HG03520 (cell line): ENCODE data around the gene SRSF7.
A peak's percentile ranks its signal among the peaks of the same experiment; 100 is the strongest.
"Not testable (repeated sequence)": the region's sequence is repeated elsewhere in the genome, so short reads cannot be mapped to it uniquely, and the experiment has no call there.

Experiments used
- ATAC-seq: cut with Tn5 transposase; IDR thresholded peaks from one replicate; pipeline ENCODE4 v1.9.1; 2021; ENCODE audit warnings: mild to moderate bottlenecking, moderate library complexity; ENCODE audit not compliant: unreplicated experiment

SRSF7 gene

GRCh38 chr2:38734299-38735058 is 16.7 kb downstream of the SRSF7 start:
- ATAC-seq: no peak

DNA sequence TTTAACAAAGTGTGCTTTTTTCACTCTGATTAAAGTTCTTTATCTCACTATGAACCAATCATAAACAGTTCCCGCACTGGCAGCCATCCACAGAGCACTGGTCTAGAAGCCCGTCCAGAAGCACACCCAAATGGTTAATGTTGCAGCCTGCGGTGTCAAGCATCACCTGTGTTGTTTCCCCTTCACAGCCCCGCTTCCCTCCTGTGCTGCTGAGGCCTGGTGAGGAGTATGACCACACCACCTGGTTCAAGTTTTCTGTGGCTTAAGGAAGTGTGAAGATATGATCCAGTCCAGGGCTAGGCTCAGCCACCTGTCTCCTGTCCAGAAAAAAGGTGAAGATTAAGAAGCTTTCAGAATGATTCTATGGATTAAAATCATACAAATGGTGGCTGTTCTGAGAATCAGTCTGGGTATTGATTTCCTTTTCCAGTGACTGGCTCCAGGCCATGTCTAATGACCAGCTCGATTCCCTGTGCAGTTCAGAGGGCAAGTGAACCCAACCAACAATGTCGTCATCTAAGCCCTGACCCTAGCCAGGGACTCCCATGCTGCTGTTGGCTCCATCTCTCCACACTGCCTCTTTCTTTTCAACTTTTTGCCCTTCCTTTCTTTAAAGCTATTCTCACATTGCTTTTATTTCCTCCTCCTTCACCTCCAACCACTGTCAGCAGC is 17.7 kb downstream of the SRSF7 start:
- no peak for ATAC-seq

DNA sequence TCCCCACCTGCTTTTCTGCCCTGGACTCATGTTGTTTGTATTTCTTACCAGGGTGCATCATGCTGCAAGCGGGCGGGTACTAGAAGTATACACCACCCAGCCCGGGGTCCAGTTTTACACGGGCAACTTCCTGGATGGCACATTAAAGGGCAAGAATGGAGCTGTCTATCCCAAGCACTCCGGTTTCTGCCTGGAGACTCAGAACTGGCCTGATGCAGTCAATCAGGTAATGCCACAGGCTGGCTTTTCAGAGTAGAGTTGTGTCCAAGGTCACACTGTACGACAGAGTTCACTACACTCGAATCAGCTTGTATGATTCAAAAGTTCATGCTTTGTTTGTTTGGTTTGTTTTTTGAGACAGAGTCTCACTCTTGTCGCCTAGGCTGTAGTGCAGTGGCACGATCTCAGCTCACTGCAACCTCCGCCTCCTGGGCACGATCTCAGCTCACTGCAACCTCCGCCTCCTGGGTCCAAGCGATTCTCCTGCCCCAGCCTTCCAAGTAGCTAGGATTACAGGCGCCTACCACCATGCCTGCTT is 19.4 kb downstream of the SRSF7 start:
- ATAC-seq: no peak

- no peak for ATAC-seq
Observed at GRCh38 chr2:38731090-38731489, 20.1 kb downstream of the SRSF7 start.

DNA sequence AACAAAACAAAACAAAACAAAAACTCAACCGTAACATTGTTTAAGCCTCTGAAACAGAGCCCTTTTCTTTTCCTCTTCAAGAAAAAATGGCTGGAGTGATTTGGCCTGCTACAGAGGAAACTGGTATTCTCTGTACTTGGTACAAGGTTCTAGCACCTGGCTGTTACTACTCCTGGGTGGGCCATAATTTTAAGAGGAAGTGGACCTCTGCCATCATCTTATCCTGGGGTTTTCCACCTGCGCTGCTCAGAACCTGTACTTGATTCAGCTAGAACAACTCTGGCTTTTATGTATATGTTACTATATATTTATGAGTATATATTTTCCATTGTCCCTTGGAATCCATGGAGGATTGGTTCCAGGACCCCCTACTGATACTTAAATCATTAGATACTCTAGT is 22.5 kb downstream of the SRSF7 start:
- ATAC-seq: no peak

DNA sequence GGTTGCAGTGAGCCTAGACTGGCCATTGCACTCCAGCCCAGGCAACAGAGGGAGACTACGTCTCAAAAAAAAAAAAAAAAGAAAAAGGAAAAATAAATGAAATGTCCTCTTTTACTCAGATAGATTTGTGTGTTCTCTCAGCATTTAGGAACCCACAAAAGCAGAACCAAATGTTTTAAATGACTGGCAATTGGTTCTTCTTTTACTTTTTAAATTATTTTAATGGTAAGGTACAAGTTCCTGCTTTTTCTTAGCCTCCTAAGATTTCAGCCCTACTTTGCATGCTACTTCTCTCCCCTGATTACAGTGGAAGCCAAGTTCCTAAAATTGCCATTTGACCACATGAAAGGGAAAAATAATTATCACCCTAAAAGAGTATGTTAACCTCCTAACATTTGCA is 23.5 kb downstream of the SRSF7 start:
- ATAC-seq: no peak

GRCh38 chr2:38723173-38723572 is 28.0 kb downstream of the SRSF7 start:
- ATAC-seq: no peak

GRCh38 chr2:38722271-38723061 is 28.7 kb downstream of the SRSF7 start:
- ATAC-seq: no peak

- no peak for ATAC-seq
Observed at GRCh38 chr2:38720613-38721241, 30.4 kb downstream of the SRSF7 start.

DNA sequence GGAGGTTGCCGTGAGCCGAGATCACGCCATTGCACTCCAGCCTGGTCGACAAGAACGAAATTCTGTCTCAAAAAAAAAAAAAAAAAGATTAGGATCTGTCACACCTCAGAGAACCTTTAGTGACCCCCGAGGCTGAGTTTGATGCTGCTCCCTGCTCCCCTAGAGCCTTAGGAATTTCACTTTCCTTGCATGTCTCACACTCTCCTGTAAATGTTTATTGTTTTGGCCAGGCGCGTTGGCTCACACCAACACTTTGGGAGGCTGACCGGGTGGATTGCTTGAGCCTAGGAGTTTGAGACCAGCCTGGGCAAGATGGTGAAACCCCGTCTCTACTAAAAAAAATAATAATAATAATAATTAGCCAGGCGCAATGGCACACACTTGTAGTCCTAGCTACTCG is 31.5 kb downstream of the SRSF7 start:
- ATAC-seq: no peak

GRCh38 chr2:38718601-38719000 is 32.6 kb downstream of the SRSF7 start:
- no peak for ATAC-seq

- ATAC-seq: no peak
Observed at GRCh38 chr2:38716185-38716584, 35.0 kb downstream of the SRSF7 start.

DNA sequence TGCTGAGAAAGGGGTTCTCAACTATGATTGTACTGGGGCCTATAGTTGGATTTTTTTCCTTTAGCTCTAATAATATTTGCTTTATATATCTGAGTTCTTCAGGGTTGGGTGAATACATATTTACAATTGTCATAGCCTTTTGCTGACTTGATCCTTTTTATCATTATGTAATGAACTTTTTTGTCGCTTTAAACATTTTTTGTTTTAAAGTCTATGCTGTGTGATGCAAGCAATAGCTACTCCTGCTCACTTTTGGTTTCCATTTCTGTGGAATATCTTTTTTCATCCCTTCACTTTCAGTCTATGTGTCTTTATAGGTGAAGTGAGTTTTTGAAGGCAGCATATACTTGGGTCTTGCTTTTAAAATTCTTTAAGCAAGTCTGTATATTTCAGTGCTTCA is 36.2 kb downstream of the SRSF7 start:
- ATAC-seq: not testable (repeated sequence)

DNA sequence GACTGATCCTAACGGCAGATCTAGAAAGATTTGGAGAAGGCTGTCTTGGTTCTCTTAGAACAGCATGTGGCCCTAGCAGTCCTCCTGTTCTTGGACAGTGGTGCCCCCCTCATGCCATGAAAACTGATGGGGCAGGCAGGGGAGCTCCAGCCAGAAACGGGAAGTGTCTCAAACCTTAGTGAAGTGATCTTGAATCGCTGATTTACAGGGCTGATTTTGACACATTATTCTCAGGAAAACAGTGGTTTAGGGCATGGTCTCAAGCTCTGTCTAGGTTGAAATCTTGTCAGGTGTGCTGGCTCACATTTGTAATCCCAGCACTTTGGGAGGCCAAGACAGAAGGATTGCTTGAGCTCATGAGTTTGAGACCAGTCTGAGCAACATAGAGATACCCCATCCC is 37.8 kb downstream of the SRSF7 start:
- no peak for ATAC-seq

- ATAC-seq: no peak
Observed at GRCh38 chr2:38712871-38713270, 38.3 kb downstream of the SRSF7 start.

GRCh38 chr2:38712413-38712812 is 38.7 kb downstream of the SRSF7 start:
- no peak for ATAC-seq

- no peak for ATAC-seq
Observed at GRCh38 chr2:38711558-38711957, 39.6 kb downstream of the SRSF7 start.

GRCh38 chr2:38709567-38710194 is 41.5 kb downstream of the SRSF7 start:
- peak; percentile 56 for ATAC-seq

GRCh38 chr2:38708900-38709566 is 42.1 kb downstream of the SRSF7 start:
- no peak for ATAC-seq

GRCh38 chr2:38708491-38708890 is 42.7 kb downstream of the SRSF7 start:
- not testable (repeated sequence) for ATAC-seq
